H9 (cell line): ENCODE measurements around the gene MTERF4. TPM values are rescaled to one million over a fixed set of nuclear protein-coding genes. Genes with fewer than 3 reads are reported as not detected.

ENCODE experiments used
- DNase-seq: peaks from one replicate; pipeline ENCODE4 v3.0.0-alpha.2; 2017
- H2AFZ ChIP-seq: one replicate; pipeline ENCODE4 v1.6.1; 2013; ENCODE audit warnings: mild to moderate bottlenecking, low read length, control low read depth, moderate library complexity
- H2AK5ac ChIP-seq: 2 replicates; pipeline ENCODE4 v1.6.1; 2013; ENCODE audit warnings: low read length, control low read depth, mixed read lengths; ENCODE audit not compliant: insufficient read length
- H2BK120ac ChIP-seq: one replicate; pipeline ENCODE4 v1.6.1; 2013; ENCODE audit warnings: low read depth, mild to moderate bottlenecking, low read length, control low read depth, inconsistent platforms; ENCODE audit not compliant: poor library complexity, severe bottlenecking
- H2BK12ac ChIP-seq: 2 replicates; pipeline ENCODE4 v1.6.1; 2013; ENCODE audit warnings: low read length, control low read depth, mixed read lengths, low read depth; ENCODE audit not compliant: insufficient read length
- H2BK15ac ChIP-seq: 2 replicates; pipeline ENCODE4 v1.6.1; 2013; ENCODE audit warnings: low read depth, low read length, control low read depth
- H2BK20ac ChIP-seq: one replicate; pipeline ENCODE4 v1.6.1; 2013; ENCODE audit warnings: low read depth, mild to moderate bottlenecking, low read length, control low read depth, inconsistent platforms; ENCODE audit not compliant: poor library complexity, severe bottlenecking
- H2BK5ac ChIP-seq: 2 replicates; pipeline ENCODE4 v1.6.1; 2013; ENCODE audit warnings: low read length, control low read depth, mixed read lengths; ENCODE audit not compliant: insufficient read length
- H3K14ac ChIP-seq: 2 replicates; pipeline ENCODE4 v1.6.1; 2013; ENCODE audit warnings: low read length, control low read depth; ENCODE audit not compliant: insufficient read depth
- H3K18ac ChIP-seq: 2 replicates; pipeline ENCODE4 v1.6.1; 2013; ENCODE audit warnings: low read depth, mild to moderate bottlenecking, mixed read lengths, low read length, control low read depth; ENCODE audit not compliant: insufficient read length
- H3K23ac ChIP-seq: 2 replicates; pipeline ENCODE4 v1.6.1; 2013; ENCODE audit warnings: low read length, control low read depth, mixed read lengths, low read depth; ENCODE audit not compliant: insufficient read length
- H3K23me2 ChIP-seq: 2 replicates; pipeline ENCODE4 v1.6.1; 2013; ENCODE audit warnings: low read depth, mild to moderate bottlenecking, mixed read lengths, low read length, control low read depth; ENCODE audit not compliant: insufficient read length, poor library complexity, severe bottlenecking
- H3K27ac ChIP-seq: 2 replicates; pipeline ENCODE4 v1.5.1; 2013; ENCODE audit warnings: low read length, control low read depth, mixed read lengths, low read depth; ENCODE audit not compliant: insufficient read length
- H3K27me3 ChIP-seq: 2 replicates; pipeline ENCODE4 v1.6.1; 2013; ENCODE audit warnings: low read length, control low read depth, inconsistent platforms; ENCODE audit not compliant: insufficient read depth
- H3K4ac ChIP-seq: 2 replicates; pipeline ENCODE4 v1.6.1; 2013; ENCODE audit warnings: low read depth, mild to moderate bottlenecking, control low read depth, inconsistent platforms, low read length, moderate library complexity
- H3K4me1 ChIP-seq: 2 replicates; pipeline ENCODE4 v1.6.1; 2013; ENCODE audit warnings: low read length, control low read depth, inconsistent platforms; ENCODE audit not compliant: insufficient read depth
- H3K4me2 ChIP-seq: 2 replicates; pipeline ENCODE4 v1.6.1; 2013; ENCODE audit warnings: low read length, control low read depth, mixed read lengths; ENCODE audit not compliant: insufficient read length, insufficient read depth
- H3K56ac ChIP-seq: 2 replicates; pipeline ENCODE4 v1.6.1; 2013; ENCODE audit warnings: low read depth, mild to moderate bottlenecking, mixed read lengths, low read length, control low read depth; ENCODE audit not compliant: insufficient read length
- H3K79me1 ChIP-seq: 2 replicates; pipeline ENCODE4 v1.6.1; 2013; ENCODE audit warnings: low read depth, mild to moderate bottlenecking, moderate library complexity, low read length, control low read depth, inconsistent platforms; ENCODE audit not compliant: insufficient read depth, poor library complexity, severe bottlenecking
- H3K79me2 ChIP-seq: 2 replicates; pipeline ENCODE4 v1.6.1; 2013; ENCODE audit warnings: low read length, control low read depth, inconsistent platforms; ENCODE audit not compliant: insufficient read depth
- H3K9ac ChIP-seq: 2 replicates; pipeline ENCODE4 v1.6.1; 2013; ENCODE audit warnings: low read length, control low read depth, mixed read lengths; ENCODE audit not compliant: insufficient read length; ENCODE audit errors: extremely low read depth
- H3K9me3 ChIP-seq: one replicate; pipeline ENCODE4 v1.6.1; 2013; ENCODE audit warnings: low read depth, low read length, inconsistent platforms; ENCODE audit not compliant: control insufficient read depth
- H3T11ph ChIP-seq: one replicate; pipeline ENCODE4 v1.6.1; 2013; ENCODE audit warnings: mild to moderate bottlenecking, low read length, control low read depth, inconsistent platforms
- H4K20me1 ChIP-seq: one replicate; pipeline ENCODE4 v1.6.1; 2013; ENCODE audit not compliant: control insufficient read depth, insufficient read length, insufficient read depth
- H4K5ac ChIP-seq: 2 replicates; pipeline ENCODE4 v1.6.1; 2013; ENCODE audit warnings: low read depth, mild to moderate bottlenecking, mixed read lengths, low read length, control low read depth; ENCODE audit not compliant: insufficient read length
- H4K8ac ChIP-seq: replicated peaks from 2 replicates; pipeline ENCODE4 v1.6.1; 2013; ENCODE audit warnings: low read length, control low read depth, mixed read lengths, low read depth; ENCODE audit not compliant: insufficient read length
- H4K91ac ChIP-seq: 2 replicates; pipeline ENCODE4 v1.6.1; 2013; ENCODE audit warnings: low read depth, mild to moderate bottlenecking, moderate library complexity, mixed read lengths, low read length, control low read depth; ENCODE audit not compliant: insufficient read length
- H3K27ac Mint-ChIP-seq, 3 experiments: 2 replicates in 2 of 3; 3 replicates in 1 of 3; pipeline ENCODE4 v1.8.0; 2020 to 2021; ENCODE audit warnings: mixed read lengths in 3 of 3, mild to moderate bottlenecking in 1 of 3, moderate library complexity in 1 of 3
- H3K27me3 Mint-ChIP-seq: 2 replicates; pipeline ENCODE4 v1.8.0; 2021; ENCODE audit warnings: low read depth, mild to moderate bottlenecking, moderate library complexity, mixed read lengths
- H3K36me3 Mint-ChIP-seq, 3 experiments: 2 replicates in 2 of 3; 3 replicates in 1 of 3; pipeline ENCODE4 v1.8.0; 2020 to 2021; ENCODE audit warnings: low read depth in 3 of 3, mixed read lengths in 3 of 3; ENCODE audit not compliant: insufficient read depth in 1 of 3
- H3K4me1 Mint-ChIP-seq, 2 experiments: 2 replicates each; pipeline ENCODE4 v1.8.0; 2020; ENCODE audit warnings: mixed read lengths in 2 of 2
- H3K4me3 Mint-ChIP-seq, 2 experiments: 2 replicates in 1 of 2; 3 replicates in 1 of 2; pipeline ENCODE4 v1.8.0; 2020 to 2021; ENCODE audit warnings: mild to moderate bottlenecking in 2 of 2, mixed read lengths in 2 of 2, moderate library complexity in 1 of 2
- H3K9me3 Mint-ChIP-seq, 2 experiments: 2 replicates in 1 of 2; 3 replicates in 1 of 2; pipeline ENCODE4 v1.8.0; 2020; ENCODE audit warnings: mild to moderate bottlenecking in 2 of 2, mixed read lengths in 2 of 2, moderate library complexity in 1 of 2
- CTCF ChIP-seq: fragments of 200-600 bp; sonication (generic); conservative IDR thresholded peaks from 3 replicates; pipeline ENCODE4 v1.8.0; 2021; ENCODE audit warnings: antibody characterized with exemption, mild to moderate bottlenecking
- WGBS: extraction: QIAGEN DNeasy Blood & Tissue Kit; methylation state at CpG from one replicate; pipeline ENCODE4 v1.1.7; 2013; ENCODE audit warnings: missing lambda C conversion rate, low lambda C conversion rate, mixed read lengths; ENCODE audit not compliant: insufficient read length; ENCODE audit errors: extremely low coverage; 5-methylcytosine and 5-hydroxymethylcytosine counted together
- total RNA-seq: library from RNA; stranded (reverse); gene quantifications from 2 replicates; pipeline ENCODE4 v1.2.1, GENCODE V29; 2021

Gene MTERF4
- total RNA-seq, 1 experiment from 2014 or later, result 35.0 TPM

DNA sequence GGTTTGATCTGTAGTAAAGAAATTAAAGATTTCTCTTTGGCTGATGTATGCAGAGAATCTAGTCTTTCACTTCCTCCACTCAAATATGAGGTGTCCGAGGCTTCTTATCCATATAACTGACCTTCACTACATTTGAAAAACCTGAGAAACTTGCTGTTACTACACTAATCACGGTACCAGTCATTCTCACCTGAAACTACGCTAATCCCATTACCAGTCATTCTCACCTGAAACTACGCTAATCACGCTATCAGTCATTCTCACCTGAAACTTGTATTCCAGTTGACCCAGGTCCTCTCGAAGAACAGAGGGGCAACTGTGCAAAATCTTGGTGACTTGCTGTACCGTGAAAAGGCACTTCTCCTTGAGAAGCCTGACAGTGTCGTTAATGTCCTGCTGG is 5.1 kb downstream of the MTERF4 start:
- Histone ChIP-seq H3K23ac (no peak overlapping the region), H3K27ac (no peak overlapping the region), H2BK5ac (no peak overlapping the region), H3K27me3 (no peaks in the 10 kb centered on the region), H3K79me1 (peaks cover 9% of the 10 kb centered on the region), H4K20me1 (no peaks in the 10 kb centered on the region), H3K18ac (no peak overlapping the region), H3K9me3 (no peaks in the 10 kb centered on the region), H2BK12ac (no peak overlapping the region), H4K91ac (no peak overlapping the region), H2BK15ac (no peak overlapping the region), H3K23me2 (peaks cover 6% of the 10 kb centered on the region), H3T11ph (no peak overlapping the region), H3K4me1 (peaks cover 6% of the 10 kb centered on the region; the same call in 1 of the 2 replicates), H3K9ac (no peak overlapping the region), H3K4me2 (no peak overlapping the region), H3K14ac (no peak overlapping the region), H4K8ac (no peak overlapping the region), H3K56ac (no peak overlapping the region), H2AK5ac (no peak overlapping the region), H2BK20ac (no peak overlapping the region), H2BK120ac (no peak overlapping the region), H3K4ac (no peak overlapping the region), H4K5ac (no peak overlapping the region), H3K79me2 (no peaks in the 10 kb centered on the region; the same call in 1 of the 2 replicates), H2AFZ (no peak overlapping the region)
- Mint-ChIP-seq H3K4me1 (peaks cover 18 to 25% of the 10 kb centered on the region in 2 experiments), H3K9me3 (no peaks in the 10 kb centered on the region), H3K36me3 (peaks cover 17 to 56% (median 56%) of the 10 kb centered on the region in 3 experiments), H3K4me3 (no peak overlapping the region), H3K27me3 (no peaks in the 10 kb centered on the region), H3K27ac (no peak overlapping the region)
- WGBS, result no CpG with 5 or more reads among the region's 8 CpGs
- no peak for TF ChIP-seq CTCF
- DNase-seq, result no peak
